OCI-LY7 (cell line): ENCODE results near the gene SLAMF6. TPM values are rescaled to one million over a fixed set of nuclear protein-coding genes. Genes with fewer than 3 reads are reported as not detected.
"Not testable (repeated sequence)": the region's sequence is repeated elsewhere in the genome, so short reads cannot be mapped to it uniquely, and the experiment has no call there.

Source experiments
- BruUV-seq: library from RNA; stranded (reverse); fragments of 400-500 nt; replicated peaks from 2 replicates; lab custom pipeline; 2021; lab: Mats Ljungman, UMichigan
- CTCF ChIA-PET: fragments of 300-600 bp; sonication (Branson Sonifier 250); formaldehyde crosslinking; loops from one replicate; lab custom pipeline; 2022; ENCODE audit warnings: antibody characterized with exemption; ENCODE audit not compliant: unreplicated experiment; lab: Charles Lee
- POLR2A ChIA-PET: fragments of 300-600 bp; sonication (Branson Sonifier 250); formaldehyde crosslinking; loops from one replicate; lab custom pipeline; 2022; ENCODE audit warnings: antibody characterized with exemption; lab: Charles Lee
- DNase-seq: peaks from one replicate; pipeline ENCODE4 v3.0.0-alpha.2; 2015; ENCODE audit warnings: low spot score
- H2AFZ ChIP-seq: fragments of 200-600 bp; sonication (generic), shearing (Covaris generic); 2 replicates; pipeline ENCODE4 v1.6.1; 2014; ENCODE audit warnings: mild to moderate bottlenecking, antibody characterized with exemption, low read length, moderate library complexity
- H3K27ac ChIP-seq: fragments of 200-600 bp; sonication (generic); 2 replicates; pipeline ENCODE4 v1.5.1; 2014; ENCODE audit warnings: mixed run types, low read depth, mild to moderate bottlenecking, moderate library complexity, low read length, inconsistent platforms; ENCODE audit not compliant: poor library complexity, severe bottlenecking
- H3K36me3 ChIP-seq: fragments of 200-600 bp; sonication (generic); 2 replicates; pipeline ENCODE4 v1.6.1; 2014; ENCODE audit warnings: mild to moderate bottlenecking, antibody characterized with exemption, low read length, moderate library complexity, mixed read lengths; ENCODE audit not compliant: insufficient read depth
- H3K4me1 ChIP-seq: fragments of 200-600 bp; sonication (generic); 2 replicates; pipeline ENCODE4 v1.5.1; 2014; ENCODE audit warnings: mild to moderate bottlenecking, low read length; ENCODE audit not compliant: insufficient read depth, poor library complexity, severe bottlenecking
- H3K4me2 ChIP-seq: fragments of 200-600 bp; sonication (generic); 2 replicates; pipeline ENCODE4 v1.6.1; 2014; ENCODE audit warnings: mild to moderate bottlenecking, low read length
- H3K4me3 ChIP-seq: fragments of 200-600 bp; sonication (generic); 2 replicates; pipeline ENCODE4 v1.5.1; 2014; ENCODE audit warnings: mild to moderate bottlenecking, low read depth, low read length; ENCODE audit not compliant: poor library complexity, severe bottlenecking
- H3K79me2 ChIP-seq: fragments of 200-600 bp; sonication (generic); 2 replicates; pipeline ENCODE4 v1.6.1; 2016; ENCODE audit warnings: low read depth, mild to moderate bottlenecking, low read length, moderate library complexity, mixed read lengths; ENCODE audit not compliant: insufficient read depth
- H3K9me2 ChIP-seq: fragments of 200-600 bp; sonication (generic); 2 replicates; pipeline ENCODE4 v1.6.1; 2016; ENCODE audit warnings: mild to moderate bottlenecking, low read length, mixed read lengths; ENCODE audit not compliant: insufficient read depth
- H3K9me3 ChIP-seq: fragments of 200-600 bp; sonication (generic); 2 replicates; pipeline ENCODE4 v1.6.1; 2014; ENCODE audit warnings: mild to moderate bottlenecking, mixed run types, low read length, mixed read lengths
- H4K20me1 ChIP-seq: fragments of 200-600 bp; sonication (generic); 2 replicates; pipeline ENCODE4 v1.6.1; 2014; ENCODE audit warnings: mild to moderate bottlenecking, antibody characterized with exemption, low read length, moderate library complexity, mixed read lengths; ENCODE audit not compliant: insufficient read depth
- EZH2phosphoT487 ChIP-seq: fragments of 200-600 bp; sonication (generic); IDR thresholded peaks from 2 replicates; pipeline ENCODE4 v1.6.1; 2018; ENCODE audit warnings: low read depth, borderline replicate concordance, mild to moderate bottlenecking, mixed run types, antibody characterized with exemption, low read length, moderate library complexity, mixed read lengths
- intact Hi-C: fragments of 100-400 bp; cut with micrococcal nuclease; formaldehyde crosslinking; loops from one replicate; pipeline ENCODE4 v1.10.0; 2022; ENCODE audit not compliant: unreplicated experiment
- total RNA-seq, 2 experiments: library from RNA; depleted of rRNA in 1 of 2; stranded (reverse); fragments of >200 nt in 1 of 2; shearing (Covaris generic) in 1 of 2; gene quantifications; 2 replicates each; pipeline ENCODE4 v1.2.3, GENCODE V29; 2014 to 2022
- TF ChIP-seq, protein P1 (sequence below): fragments of 200-600 bp; sonication (generic); conservative IDR thresholded peaks from 2 replicates; pipeline ENCODE4 v1.5.1; 2014; ENCODE audit warnings: mild to moderate bottlenecking, antibody characterized with exemption, low read length, moderate library complexity, mixed read lengths

SLAMF6 gene
- total RNA-seq, 2 experiments from 2014 or later: 43.0 to 65.1 TPM

DNA sequence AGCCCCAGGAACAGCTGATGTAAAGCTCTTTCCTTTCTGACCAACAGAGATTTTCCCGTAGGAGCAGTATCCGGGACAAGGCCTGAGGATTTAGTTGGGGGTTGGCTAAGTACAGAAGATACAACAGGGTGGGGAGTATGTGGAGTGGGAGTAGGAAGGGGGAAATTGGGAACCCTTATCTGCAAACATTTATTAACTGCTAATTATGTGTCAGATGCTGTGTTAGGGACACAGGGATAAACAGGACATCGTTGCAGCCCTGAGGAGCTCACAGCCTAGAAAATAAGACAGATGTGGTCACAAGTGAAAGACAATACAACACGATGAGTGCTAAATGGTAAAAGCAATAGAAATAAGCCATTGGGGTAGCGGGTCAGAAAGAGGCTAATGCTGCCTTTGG is 44.3 kb upstream of the SLAMF6 start:
- BruUV-seq: no TSS peak
- no peaks in the 10 kb centered on the region for H3K9me2 ChIP-seq
- 0 out of 2 replicates have a peak overlapping the region, but pooled peaks have one; percentile 47 for H3K4me2 ChIP-seq
- no peak overlapping the region for H3K4me3 ChIP-seq
- TF ChIP-seq, protein P1, sequence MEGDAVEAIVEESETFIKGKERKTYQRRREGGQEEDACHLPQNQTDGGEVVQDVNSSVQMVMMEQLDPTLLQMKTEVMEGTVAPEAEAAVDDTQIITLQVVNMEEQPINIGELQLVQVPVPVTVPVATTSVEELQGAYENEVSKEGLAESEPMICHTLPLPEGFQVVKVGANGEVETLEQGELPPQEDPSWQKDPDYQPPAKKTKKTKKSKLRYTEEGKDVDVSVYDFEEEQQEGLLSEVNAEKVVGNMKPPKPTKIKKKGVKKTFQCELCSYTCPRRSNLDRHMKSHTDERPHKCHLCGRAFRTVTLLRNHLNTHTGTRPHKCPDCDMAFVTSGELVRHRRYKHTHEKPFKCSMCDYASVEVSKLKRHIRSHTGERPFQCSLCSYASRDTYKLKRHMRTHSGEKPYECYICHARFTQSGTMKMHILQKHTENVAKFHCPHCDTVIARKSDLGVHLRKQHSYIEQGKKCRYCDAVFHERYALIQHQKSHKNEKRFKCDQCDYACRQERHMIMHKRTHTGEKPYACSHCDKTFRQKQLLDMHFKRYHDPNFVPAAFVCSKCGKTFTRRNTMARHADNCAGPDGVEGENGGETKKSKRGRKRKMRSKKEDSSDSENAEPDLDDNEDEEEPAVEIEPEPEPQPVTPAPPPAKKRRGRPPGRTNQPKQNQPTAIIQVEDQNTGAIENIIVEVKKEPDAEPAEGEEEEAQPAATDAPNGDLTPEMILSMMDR: no peak
- TF ChIP-seq EZH2phosphoT487: no peak
- peaks cover 61% of the 10 kb centered on the region for H3K36me3 ChIP-seq
- DNase-seq: no peak
- H3K27ac ChIP-seq: no peak overlapping the region
- ChIA-PET POLR2A (interaction anchor here (0.6 to 1.5 kb wide), 4 partner anchors 8 to 116 kb away, joined by 3 to 6 read pairs (median 4); partner anchors contain the start of gene SLAMF6), CTCF (no interaction called here)
- H3K79me2 ChIP-seq: peaks cover 16% of the 10 kb centered on the region; the same call in 1 of the 2 replicates
- no peak overlapping the region for H2AFZ ChIP-seq
- no peaks in the 10 kb centered on the region for H4K20me1 ChIP-seq
- intact Hi-C loops: no loop called here
- H3K9me3 ChIP-seq: peaks cover 21% of the 10 kb centered on the region; the same call in 1 of the 2 replicates
- peaks cover 60% of the 10 kb centered on the region for H3K4me1 ChIP-seq

DNA sequence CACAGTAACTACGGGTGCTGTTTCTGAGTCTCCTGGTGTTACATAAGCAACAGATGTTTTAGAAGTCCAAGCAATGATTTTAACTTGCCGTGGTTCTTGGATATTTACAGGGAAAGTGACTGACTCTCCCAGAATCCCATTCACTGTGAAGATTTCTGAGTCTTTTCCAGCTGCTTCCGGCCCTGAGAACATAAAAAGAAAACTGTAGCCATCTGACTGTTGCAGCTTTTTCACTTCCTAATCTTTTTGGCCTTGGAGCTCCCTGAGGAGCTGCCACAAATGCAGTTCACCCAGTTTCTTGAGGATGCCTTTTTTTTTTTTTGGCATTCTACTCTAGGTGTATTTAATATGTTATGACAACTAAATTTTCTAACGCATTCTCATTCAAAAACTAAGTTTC is 42.5 kb upstream of the SLAMF6 start:
- peaks cover 26% of the 10 kb centered on the region; the same call in 1 of the 2 replicates for H3K79me2 ChIP-seq
- peaks cover 62% of the 10 kb centered on the region for H3K4me1 ChIP-seq
- H3K9me3 ChIP-seq: peaks cover 21% of the 10 kb centered on the region; the same call in 1 of the 2 replicates
- peak overlapping the region; percentile 15; the same call in 1 of the 2 replicates for H3K4me2 ChIP-seq
- TF ChIP-seq, protein P1: no peak
- TF ChIP-seq EZH2phosphoT487: no peak
- no TSS peak for BruUV-seq
- DNase-seq: no peak
- POLR2A ChIA-PET: interaction anchor here (0.7 to 3.0 kb wide), 5 partner anchors 8 to 42 kb away, joined by 4 to 24 read pairs (median 5); partner anchors contain the start of gene SLAMF6
- CTCF ChIA-PET: no interaction called here
- H3K4me3 ChIP-seq: no peak overlapping the region
- intact Hi-C loops: no loop called here
- no peaks in the 10 kb centered on the region for H3K9me2 ChIP-seq
- peaks cover 61% of the 10 kb centered on the region for H3K36me3 ChIP-seq
- no peaks in the 10 kb centered on the region for H4K20me1 ChIP-seq
- peak overlapping the region; percentile 11 for H3K27ac ChIP-seq
- no peak overlapping the region for H2AFZ ChIP-seq

DNA sequence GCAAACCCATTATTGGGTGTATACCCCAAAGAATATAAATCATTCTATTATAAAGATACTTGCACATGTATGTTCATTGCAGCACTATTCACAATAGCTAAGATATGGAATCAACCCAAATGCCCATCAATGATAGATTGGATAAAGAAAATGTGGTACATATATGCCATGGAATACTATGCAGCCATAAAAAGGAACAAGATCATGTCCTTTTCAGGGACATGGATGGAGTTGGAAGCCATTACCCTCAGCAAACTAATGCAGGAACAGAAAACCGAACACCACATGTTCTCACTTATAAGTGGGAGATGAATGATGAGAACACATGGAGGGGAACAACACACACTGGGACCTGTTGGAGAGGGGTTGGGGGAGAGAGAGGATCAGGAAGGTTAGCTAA is 40.2 kb upstream of the SLAMF6 start:
- H3K79me2 ChIP-seq: peaks cover 32% of the 10 kb centered on the region; the same call in 1 of the 2 replicates
- H3K27ac ChIP-seq, H3K4me2 ChIP-seq, H2AFZ ChIP-seq, CTCF ChIA-PET, DNase-seq, H3K9me2 ChIP-seq, intact Hi-C loops, BruUV-seq, H4K20me1 ChIP-seq, H3K4me3 ChIP-seq: not testable (repeated sequence)
- peaks cover 71% of the 10 kb centered on the region for H3K36me3 ChIP-seq
- peaks cover 40% of the 10 kb centered on the region for H3K4me1 ChIP-seq
- POLR2A ChIA-PET: interaction anchor here (1.6 to 3.0 kb wide), 3 partner anchors 10 to 14 kb away, joined by 6 to 24 read pairs (median 8); no protein-coding TSS in a partner anchor
- H3K9me3 ChIP-seq: peaks cover 38% of the 10 kb centered on the region; the same call in 1 of the 2 replicates

DNA sequence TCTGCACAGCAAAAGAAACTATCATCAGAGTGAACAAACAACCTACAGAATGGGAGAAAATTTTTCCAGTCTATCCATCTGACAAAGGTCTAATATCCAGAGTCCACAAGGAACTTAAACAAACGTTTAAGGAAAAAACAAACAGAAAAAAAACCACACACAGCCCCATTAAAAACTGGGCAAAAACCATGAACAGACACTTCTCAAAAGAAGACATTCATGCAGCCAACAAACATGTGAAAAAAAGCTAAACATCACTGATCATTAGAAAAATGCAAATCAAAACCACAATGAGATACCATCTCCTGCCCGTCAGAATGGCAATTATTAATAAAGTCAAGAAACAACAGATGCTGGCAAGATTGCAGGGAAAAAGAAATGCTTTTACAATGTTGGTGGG is 39.7 kb upstream of the SLAMF6 start:
- DNase-seq, H3K4me2 ChIP-seq, H3K9me2 ChIP-seq, intact Hi-C loops, CTCF ChIA-PET, H2AFZ ChIP-seq, H3K4me3 ChIP-seq, H3K27ac ChIP-seq, H4K20me1 ChIP-seq, BruUV-seq: not testable (repeated sequence)
- Histone ChIP-seq H3K36me3 (peaks cover 76% of the 10 kb centered on the region), H3K79me2 (peaks cover 36% of the 10 kb centered on the region; the same call in 1 of the 2 replicates), H3K9me3 (peaks cover 38% of the 10 kb centered on the region; the same call in 1 of the 2 replicates), H3K4me1 (peaks cover 35% of the 10 kb centered on the region)
- POLR2A ChIA-PET: interaction anchor here (1.6 kb wide), 1 partner anchor 14 kb away, joined by 6 read pairs; no protein-coding TSS in a partner anchor
